IMR-90 (cell line): ENCODE data around the gene AUNIP. TPM values are rescaled to one million over a fixed set of nuclear protein-coding genes. Genes with fewer than 3 reads are reported as not detected.
A peak's percentile ranks its signal among the peaks of the same experiment; 100 is the strongest.

Experiments used
- ATAC-seq: fragments of 200-7000 bp; cut with Tn5 transposase; 2 replicates; pipeline ENCODE4 v1.9.1; 2020; ENCODE audit warnings: low read depth, mild to moderate bottlenecking, moderate library complexity
- BruUV-seq: library from RNA; stranded (reverse); fragments of 400-500 nt; replicated peaks from 2 replicates; lab custom pipeline; 2021; lab: Mats Ljungman, UMichigan
- CTCF ChIA-PET: fragments of 300-600 bp; formaldehyde crosslinking; extraction: SDS; loops from one replicate; lab custom pipeline; 2021; ENCODE audit warnings: antibody characterized with exemption; lab: Yijun Ruan, JAX
- POLR2A ChIA-PET: fragments of 300-600 bp; sonication (Branson Sonifier 250); formaldehyde crosslinking; loops from one replicate; lab custom pipeline; 2022; ENCODE audit warnings: antibody characterized with exemption; ENCODE audit not compliant: unreplicated experiment; lab: Charles Lee
- DNase-seq: peaks from one replicate; pipeline ENCODE4 v3.0.0; 2013
- H2AFZ ChIP-seq: replicated peaks from 2 replicates; pipeline ENCODE3; 2013; ENCODE audit warnings: low read length, mild to moderate bottlenecking; ENCODE audit not compliant: poor library complexity
- H2AK5ac ChIP-seq: 2 replicates; pipeline ENCODE4 v1.6.1; 2013; ENCODE audit warnings: low read depth, low read length, inconsistent platforms
- H2AK9ac ChIP-seq: replicated peaks from 2 replicates; pipeline ENCODE3; 2013; ENCODE audit warnings: mild to moderate bottlenecking, low read depth, low read length, moderate library complexity; ENCODE audit not compliant: poor library complexity
- H2BK120ac ChIP-seq: 2 replicates; pipeline ENCODE4 v1.6.1; 2013; ENCODE audit warnings: low read depth, low read length, inconsistent platforms
- H2BK15ac ChIP-seq: 3 replicates; pipeline ENCODE4 v1.6.1; 2013; ENCODE audit warnings: low read depth, low read length, inconsistent platforms
- H2BK20ac ChIP-seq: 2 replicates; pipeline ENCODE4 v1.6.1; 2013; ENCODE audit warnings: low read depth, mild to moderate bottlenecking, inconsistent platforms, low read length, moderate library complexity
- H2BK5ac ChIP-seq: 2 replicates; pipeline ENCODE4 v1.6.1; 2013; ENCODE audit warnings: mild to moderate bottlenecking, low read depth, low read length, inconsistent platforms; ENCODE audit not compliant: poor library complexity, severe bottlenecking
- H3K14ac ChIP-seq: replicated peaks from 2 replicates; pipeline ENCODE4 v1.6.1; 2013; ENCODE audit warnings: low read depth, low read length, inconsistent platforms
- H3K18ac ChIP-seq: 2 replicates; pipeline ENCODE4 v1.6.1; 2013; ENCODE audit warnings: low read depth, low read length, control low read depth
- H3K23ac ChIP-seq: 2 replicates; pipeline ENCODE4 v1.6.1; 2013; ENCODE audit warnings: low read depth, low read length, inconsistent platforms
- H3K27ac ChIP-seq: 2 replicates; pipeline ENCODE4 v1.5.1; 2013; ENCODE audit warnings: mild to moderate bottlenecking, control low read depth, low read length; ENCODE audit not compliant: insufficient read depth
- H3K27me3 ChIP-seq: 2 replicates; pipeline ENCODE4 v1.6.1; 2013; ENCODE audit warnings: low read length; ENCODE audit not compliant: control insufficient read depth, insufficient read depth
- H3K36me3 ChIP-seq: 2 replicates; pipeline ENCODE4 v1.6.1; 2013; ENCODE audit warnings: low read length, mixed read lengths; ENCODE audit not compliant: control insufficient read depth, insufficient read depth
- H3K4ac ChIP-seq: 2 replicates; pipeline ENCODE4 v1.6.1; 2013; ENCODE audit warnings: low read depth, low read length, inconsistent platforms
- H3K4me1 ChIP-seq: 2 replicates; pipeline ENCODE4 v1.6.1; 2013; ENCODE audit warnings: low read length, mixed read lengths; ENCODE audit not compliant: control insufficient read depth, insufficient read depth
- H3K4me2 ChIP-seq: 2 replicates; pipeline ENCODE4 v1.6.1; 2013; ENCODE audit warnings: low read depth, mild to moderate bottlenecking, control low read depth, low read length, moderate library complexity
- H3K4me3 ChIP-seq: 2 replicates; pipeline ENCODE4 v1.5.1; 2013; ENCODE audit warnings: low read depth, mild to moderate bottlenecking, control low read depth, low read length, moderate library complexity; ENCODE audit not compliant: insufficient read depth
- H3K56ac ChIP-seq: 2 replicates; pipeline ENCODE4 v1.6.1; 2013; ENCODE audit warnings: low read length, inconsistent platforms; ENCODE audit not compliant: insufficient read depth; ENCODE audit errors: extremely low read depth
- H3K79me1 ChIP-seq, 2 experiments: 2 replicates each; pipeline ENCODE4 v1.6.1; 2013; ENCODE audit warnings: low read length in 2 of 2, inconsistent platforms in 1 of 2, low read depth in 1 of 2
- H3K9ac ChIP-seq: 2 replicates; pipeline ENCODE4 v1.6.1; 2013; ENCODE audit warnings: low read depth, low read length, control low read depth
- H3K9me1 ChIP-seq: 2 replicates; pipeline ENCODE4 v1.6.1; 2013; ENCODE audit warnings: low read length, inconsistent platforms; ENCODE audit not compliant: insufficient read depth
- H3K9me3 ChIP-seq: 2 replicates; pipeline ENCODE4 v1.6.1; 2013; ENCODE audit warnings: low read length; ENCODE audit not compliant: control insufficient read depth, insufficient read depth
- H4K20me1 ChIP-seq: 2 replicates; pipeline ENCODE4 v1.6.1; 2013; ENCODE audit warnings: low read length, inconsistent platforms; ENCODE audit not compliant: insufficient read depth
- H4K5ac ChIP-seq: 2 replicates; pipeline ENCODE4 v1.6.1; 2013; ENCODE audit warnings: mild to moderate bottlenecking, low read depth, low read length, control low read depth
- H4K8ac ChIP-seq, 2 experiments: 2 replicates each; pipeline ENCODE4 v1.6.1; 2013; ENCODE audit warnings: low read depth in 2 of 2, low read length in 2 of 2, control low read depth in 1 of 2, inconsistent platforms in 1 of 2
- H4K91ac ChIP-seq: 2 replicates; pipeline ENCODE4 v1.6.1; 2013; ENCODE audit warnings: low read depth, low read length, inconsistent platforms; ENCODE audit not compliant: insufficient read depth
- BHLHE40 ChIP-seq: fragments of 150-350 bp; IDR thresholded peaks from 2 replicates; pipeline ENCODE4 v1.6.1; 2016; ENCODE audit warnings: mild to moderate bottlenecking, low read depth, low read length
- CEBPB ChIP-seq: IDR thresholded peaks from 2 replicates; pipeline ENCODE4 v1.6.1; 2012; ENCODE audit warnings: low read depth, low read length, improper control_type of control experiment
- CHD1 ChIP-seq: IDR thresholded peaks from 2 replicates; pipeline ENCODE4 v1.6.1; 2012; ENCODE audit warnings: low read depth, low read length, improper control_type of control experiment
- CTCF ChIP-seq: conservative IDR thresholded peaks from 2 replicates; pipeline ENCODE4 v1.5.1; 2012; ENCODE audit warnings: mild to moderate bottlenecking, low read depth, low read length, improper control_type of control experiment
- ELK1 ChIP-seq: fragments of 150-350 bp; IDR thresholded peaks from 2 replicates; pipeline ENCODE4 v1.6.1; 2016; ENCODE audit warnings: low read depth, mild to moderate bottlenecking, low read length, moderate library complexity, borderline replicate concordance
- FOS ChIP-seq: fragments of 150-350 bp; IDR thresholded peaks from 2 replicates; pipeline ENCODE4 v1.6.1; 2016; ENCODE audit warnings: low read depth, low read length
- MAZ ChIP-seq: IDR thresholded peaks from 2 replicates; pipeline ENCODE4 v1.6.1; 2012; ENCODE audit warnings: low read depth, mild to moderate bottlenecking, low read length, improper control_type of control experiment, moderate library complexity, borderline replicate concordance
- MXI1 ChIP-seq: IDR thresholded peaks from 2 replicates; pipeline ENCODE4 v1.6.1; 2012; ENCODE audit warnings: low read depth, mild to moderate bottlenecking, low read length, moderate library complexity, borderline replicate concordance
- NFE2L2 ChIP-seq: fragments of 150-350 bp; IDR thresholded peaks from 2 replicates; pipeline ENCODE4 v1.6.1; 2016; ENCODE audit warnings: low read depth, mild to moderate bottlenecking, low read length
- POLR2A ChIP-seq: IDR thresholded peaks from 2 replicates; pipeline ENCODE4 v1.6.1; 2012; ENCODE audit warnings: mild to moderate bottlenecking, low read depth, low read length
- RAD21 ChIP-seq: IDR thresholded peaks from 2 replicates; pipeline ENCODE4 v1.6.1; 2012; ENCODE audit warnings: low read length, improper control_type of control experiment
- RCOR1 ChIP-seq: IDR thresholded peaks from 2 replicates; pipeline ENCODE4 v1.6.1; 2012; ENCODE audit warnings: mild to moderate bottlenecking, low read length, improper control_type of control experiment; ENCODE audit not compliant: insufficient replicate concordance
- RFX5 ChIP-seq: IDR thresholded peaks from 2 replicates; pipeline ENCODE4 v1.8.0; 2012; ENCODE audit warnings: low read depth, mild to moderate bottlenecking, low read length, moderate library complexity
- SMC3 ChIP-seq: fragments of 150-350 bp; IDR thresholded peaks from 2 replicates; pipeline ENCODE4 v1.6.1; 2016; ENCODE audit warnings: low read depth, mild to moderate bottlenecking, antibody characterized with exemption, low read length, moderate library complexity
- WGBS, 2 experiments: methylation state at CpG; one replicate each; pipeline versions ENCODE4 v1.1.5 to v1.1.7; 2013; ENCODE audit warnings: missing lambda C conversion rate in 2 of 2; ENCODE audit not compliant: insufficient read length in 1 of 2; ENCODE audit errors: extremely low coverage in 2 of 2; 5-methylcytosine and 5-hydroxymethylcytosine counted together
- dilution Hi-C: fragments of 300-500 bp; cut with HindIII; formaldehyde crosslinking; loops from one replicate; pipeline ENCODE4 v1.14.3; 2018; ENCODE audit warnings: low sequenced_read_pairs; ENCODE audit not compliant: unreplicated experiment
- in situ Hi-C: fragments of 300-500 bp; cut with MboI; formaldehyde crosslinking; loops from 3 replicates; pipeline ENCODE4 v1.14.3; 2019; ENCODE audit warnings: low sequenced_read_pairs, inconsistent platforms, mixed read lengths
- intact Hi-C: fragments of 100-400 bp; cut with micrococcal nuclease; formaldehyde crosslinking; loops from 2 replicates; pipeline ENCODE4 v1.10.0; 2022
- polyA plus RNA-seq, 3 experiments: library from polyadenylated mRNA; depleted of rRNA; stranded (reverse); fragments of >200 nt; gene quantifications; 2 replicates each; pipeline ENCODE4 v1.2.3, GENCODE V29; 2012; ENCODE audit warnings: low replicate concordance in 1 of 3
- total RNA-seq: library from RNA; depleted of rRNA; stranded (reverse); fragments of >200 nt; gene quantifications from 2 replicates; pipeline ENCODE4 v1.2.3, GENCODE V29; 2012

The AUNIP gene
- total and polyA plus RNA-seq, 2 of the 4 experiments (the other 2 are of a cell fraction): 2.4 to 5.0 TPM

GRCh38 chr1:25810341-25811299 is 48.6 kb downstream of the AUNIP start:
- no peak overlapping the region for H2BK120ac ChIP-seq
- no peak overlapping the region for H4K91ac ChIP-seq
- no peaks in the 10 kb centered on the region for H3K9me3 ChIP-seq
- H3K4me3 ChIP-seq: no peak overlapping the region
- peaks cover 0 to 11% of the 10 kb centered on the region in 2 experiments; a peak in 2 of 4 replicates for H3K79me1 ChIP-seq
- dilution Hi-C loops (no loop called here), in situ Hi-C loops (loop anchor here (25.0 kb wide), 2 partner anchors 398 to 573 kb away; partner anchors contain the start of genes RHCE, RSRP1 and SYF2), intact Hi-C loops (loop anchor here (10.0 kb wide), 1 partner anchor 566 kb away; the partner anchor contains the start of gene RSRP1)
- POLR2A ChIA-PET: no interaction called here
- no peak overlapping the region for H3K27ac ChIP-seq
- no peaks in the 10 kb centered on the region for H3K27me3 ChIP-seq
- H3K4me2 ChIP-seq: no peak overlapping the region
- H2BK15ac ChIP-seq: no peak overlapping the region
- CTCF ChIA-PET: interaction anchor here (1.5 kb wide), 1 partner anchor 202 kb away, joined by 6 read pairs; no protein-coding TSS in a partner anchor
- peak overlapping the region; percentile 93 for H2AK9ac ChIP-seq
- H4K5ac ChIP-seq: no peak overlapping the region
- no peak overlapping the region for H3K14ac ChIP-seq
- H3K36me3 ChIP-seq: peaks cover 63% of the 10 kb centered on the region
- no TSS peak for BruUV-seq
- peak overlapping the region; percentile 69 for H2AK5ac ChIP-seq
- H3K4me1 ChIP-seq: peaks cover 6% of the 10 kb centered on the region
- peaks cover 19% of the 10 kb centered on the region for H4K20me1 ChIP-seq
- no peak overlapping the region for H3K18ac ChIP-seq
- H2BK5ac ChIP-seq: no peak overlapping the region
- H2BK20ac ChIP-seq: no peak overlapping the region
- 25% methylated on average over 13 of the region's 21 CpGs; no CpG with 5 or more reads in 1 of the 2 experiments for WGBS, 2 experiments
- peak overlapping the region; percentile 59 for H2AFZ ChIP-seq
- peak overlapping the region in 1 of 2 experiments; percentile 74; a peak in 1 of 4 replicates for H4K8ac ChIP-seq
- peak; percentile 88 for ATAC-seq
- H3K9me1 ChIP-seq: no peaks in the 10 kb centered on the region
- H3K4ac ChIP-seq: no peak overlapping the region
- peak; percentile 35 for DNase-seq
- H3K9ac ChIP-seq: no peak overlapping the region
- no peak overlapping the region for H3K56ac ChIP-seq
- no peak overlapping the region for H3K23ac ChIP-seq
- TF ChIP-seq MXI1 (no peak), CHD1 (no peak), ELK1 (no peak), RAD21 (peak; percentile 92), CEBPB (no peak), RCOR1 (no peak), MAZ (peak; percentile 53; the same call in 1 of the 2 replicates), SMC3 (peak; percentile 76), POLR2A (peak; percentile 36; the same call in 1 of the 2 replicates), BHLHE40 (no peak), RFX5 (no peak), CTCF (peak; percentile 88), FOS (no peak), NFE2L2 (no peak)
